Panc1 (cell line): ENCODE results near the gene DOCK4. TPM values are rescaled to one million over a fixed set of nuclear protein-coding genes. Genes with fewer than 3 reads are reported as not detected.

Experiments used
- ATAC-seq: fragments of 200-7000 bp; cut with Tn5 transposase; 2 replicates; pipeline ENCODE4 v1.9.1; 2020; ENCODE audit warnings: mild to moderate bottlenecking, moderate library complexity
- BruUV-seq: library from RNA; stranded (reverse); fragments of 400-500 nt; replicated peaks from 2 replicates; lab custom pipeline; 2021; lab: Mats Ljungman, UMichigan
- CTCF ChIA-PET: fragments of 300-600 bp; sonication (Branson Sonifier 250); formaldehyde crosslinking; loops from one replicate; lab custom pipeline; 2022; ENCODE audit warnings: antibody characterized with exemption; lab: Charles Lee
- POLR2A ChIA-PET: fragments of 300-600 bp; sonication (Branson Sonifier 250); formaldehyde crosslinking; loops from one replicate; lab custom pipeline; 2022; ENCODE audit warnings: antibody characterized with exemption; lab: Charles Lee
- DNase-seq: peaks from one replicate; pipeline ENCODE4 v3.0.0-alpha.2; 2010; ENCODE audit warnings: low read depth, low spot score
- H3K27ac ChIP-seq: 2 replicates; pipeline ENCODE4 v1.5.1; 2011; ENCODE audit warnings: mild to moderate bottlenecking, low read length, inconsistent platforms
- H3K27me3 ChIP-seq: fragments of 200-500 bp; sonication (Bioruptor generic); 2 replicates; pipeline ENCODE4 v1.6.0; 2014; ENCODE audit warnings: low read length, inconsistent platforms; ENCODE audit not compliant: control insufficient read depth, insufficient read depth
- H3K36me3 ChIP-seq: fragments of 200-500 bp; sonication (Bioruptor generic); 2 replicates; pipeline ENCODE4 v1.5.1; 2014; ENCODE audit warnings: inconsistent platforms, mild to moderate bottlenecking, low read length, moderate library complexity; ENCODE audit not compliant: control insufficient read depth, insufficient read depth
- H3K4me1 ChIP-seq: 2 replicates; pipeline ENCODE4 v1.5.1; 2011; ENCODE audit warnings: inconsistent platforms, mild to moderate bottlenecking, low read length, moderate library complexity; ENCODE audit not compliant: control insufficient read depth, insufficient read depth
- H3K4me3 ChIP-seq, 2 experiments: 2 replicates each; pipeline ENCODE4 v1.5.1; 2011 to 2012; ENCODE audit warnings: low read depth in 2 of 2, low read length in 2 of 2, mild to moderate bottlenecking in 2 of 2, inconsistent platforms in 1 of 2, moderate library complexity in 1 of 2
- H3K9me3 ChIP-seq: fragments of 200-500 bp; sonication (Bioruptor generic); 2 replicates; pipeline ENCODE4 v1.5.1; 2014; ENCODE audit warnings: low read depth, mild to moderate bottlenecking, inconsistent platforms, low read length, moderate library complexity; ENCODE audit not compliant: control insufficient read depth, insufficient read depth
- CTCF ChIP-seq: fragments of 450-650 bp; IDR thresholded peaks from 2 replicates; pipeline ENCODE4 v1.5.1; 2017; ENCODE audit warnings: mild to moderate bottlenecking
- POLR2AphosphoS5 ChIP-seq: IDR thresholded peaks from 2 replicates; pipeline ENCODE4 v1.6.1; 2012; ENCODE audit warnings: mild to moderate bottlenecking, low read depth, low read length, moderate library complexity
- REST ChIP-seq, 2 experiments: IDR thresholded peaks; 2 replicates each; pipeline ENCODE4 v1.6.1; 2011 to 2012; ENCODE audit warnings: low read depth in 2 of 2, control low read depth in 1 of 2, low read length in 1 of 2, mild to moderate bottlenecking in 1 of 2, moderate library complexity in 1 of 2; ENCODE audit not compliant: insufficient read depth in 1 of 2
- SIN3A ChIP-seq: IDR thresholded peaks from 2 replicates; pipeline ENCODE4 v1.6.1; 2012; ENCODE audit warnings: low read depth, mild to moderate bottlenecking, low read length, moderate library complexity, borderline replicate concordance; ENCODE audit not compliant: insufficient read depth
- TCF7L2 ChIP-seq: IDR thresholded peaks from 2 replicates; pipeline ENCODE4 v1.6.1; 2011; ENCODE audit warnings: mild to moderate bottlenecking, low read depth, low read length, inconsistent platforms
- in situ Hi-C: cut with HindIII; loops from 2 replicates; pipeline ENCODE4 v1.10.0; 2016; ENCODE audit warnings: low sequenced_read_pairs, low pct_unique_long_range_greater_than_20kb
- intact Hi-C: fragments of 100-400 bp; cut with micrococcal nuclease; formaldehyde crosslinking; loops from one replicate; pipeline ENCODE4 v1.10.0; 2022; ENCODE audit not compliant: unreplicated experiment
- total RNA-seq: library from RNA; stranded (reverse); gene quantifications from one replicate; pipeline ENCODE4 v1.2.1, GENCODE V29; 2021; ENCODE audit not compliant: unreplicated experiment

DOCK4 gene
- total RNA-seq, 1 experiment from 2014 or later = 10.8 TPM

GRCh38 chr7:112234147-112234546 is 27.9 kb upstream of the DOCK4 start:
- Histone ChIP-seq H3K4me1 (no peaks in the 10 kb centered on the region; the same call in 1 of the 2 replicates), H3K36me3 (no peaks in the 10 kb centered on the region), H3K27me3 (no peaks in the 10 kb centered on the region), H3K9me3 (peaks cover 3% of the 10 kb centered on the region; the same call in 1 of the 2 replicates), H3K4me3 (no peak overlapping the region), H3K27ac (no peak overlapping the region)
- intact Hi-C loops = no loop called here
- BruUV-seq = no TSS peak
- CTCF ChIA-PET = no interaction called here
- ATAC-seq (no peak), DNase-seq (no peak)
- in situ Hi-C loops = no loop called here
- POLR2A ChIA-PET = no interaction called here
- TF ChIP-seq SIN3A = no peak
- TF ChIP-seq REST (IDR thresholded peaks at IDR 0.05; ENCODE audit: insufficient read depth in 1 of 2, low read depth in 2 of 2, low read length in 1 of 2) = no peak
- no peak for TF ChIP-seq CTCF
- TF ChIP-seq POLR2AphosphoS5 = no peak
- TF ChIP-seq TCF7L2 = no peak

GRCh38 chr7:112233048-112233697 is 27.0 kb upstream of the DOCK4 start:
- Histone ChIP-seq H3K4me1 (no peaks in the 10 kb centered on the region; the same call in 1 of the 2 replicates), H3K4me3 (no peak overlapping the region), H3K36me3 (no peaks in the 10 kb centered on the region), H3K27me3 (no peaks in the 10 kb centered on the region), H3K9me3 (peaks cover 3% of the 10 kb centered on the region; the same call in 1 of the 2 replicates), H3K27ac (no peak overlapping the region)
- no peak for TF ChIP-seq TCF7L2
- no peak for TF ChIP-seq CTCF
- TF ChIP-seq REST (IDR thresholded peaks at IDR 0.05; ENCODE audit: insufficient read depth in 1 of 2, low read depth in 2 of 2, low read length in 1 of 2) = no peak
- no peak for TF ChIP-seq POLR2AphosphoS5
- TF ChIP-seq SIN3A = no peak
- intact Hi-C loops = no loop called here
- POLR2A ChIA-PET = no interaction called here
- in situ Hi-C loops = no loop called here
- ATAC-seq (no peak), DNase-seq (no peak)
- BruUV-seq = no TSS peak
- CTCF ChIA-PET = no interaction called here
